NCI-H2107 (cell line): ENCODE results near the gene SCAMP4.

ENCODE experiments used
- DNase-seq: peaks from one replicate; lab custom pipeline; 2025; lab: John Stamatoyannopoulos, UW

The SCAMP4 gene

GRCh38 chr19:1905110-1905862 lies at the start of gene SCAMP4, which contains the start of gene ADAT3:
TSS of gene SCAMP4 (plus strand) at chr19:1905399. CDS start at chr19:1915020, 9,621 bp downstream.
TSS of gene ADAT3 (plus strand) at chr19:1905399. CDS start at chr19:1912048, 6,649 bp downstream.
- peak; percentile 96 for DNase-seq

- no peak for DNase-seq
Observed at GRCh38 chr19:1855828-1856255, 49.4 kb upstream of the SCAMP4 start.

- no peak for DNase-seq
Observed at GRCh38 chr19:1856345-1856697, 48.9 kb upstream of the SCAMP4 start.

GRCh38 chr19:1856698-1857603 lies 48.2 kb upstream of the SCAMP4 start:
- no peak for DNase-seq

GRCh38 chr19:1857648-1858326 lies 47.4 kb upstream of the SCAMP4 start:
- DNase-seq, result no peak

GRCh38 chr19:1858412-1859081 lies 46.7 kb upstream of the SCAMP4 start:
- DNase-seq, result no peak

- no peak for DNase-seq
Observed at GRCh38 chr19:1859331-1859781, 45.8 kb upstream of the SCAMP4 start.

GRCh38 chr19:1860042-1860775 lies 45.0 kb upstream of the SCAMP4 start:
- no peak for DNase-seq

- DNase-seq, result no peak
Observed at GRCh38 chr19:1860821-1861598, 44.2 kb upstream of the SCAMP4 start.

GRCh38 chr19:1861599-1862031 lies 43.6 kb upstream of the SCAMP4 start:
- no peak for DNase-seq

- DNase-seq, result no peak
Observed at GRCh38 chr19:1862068-1862423, 43.2 kb upstream of the SCAMP4 start.

- DNase-seq, result no peak
Observed at GRCh38 chr19:1862424-1863327, 42.5 kb upstream of the SCAMP4 start.

GRCh38 chr19:1863328-1863637 lies 41.9 kb upstream of the SCAMP4 start, which contains the start of gene KLF16:
TSS of gene KLF16 (minus strand) at chr19:1863579. CDS start at chr19:1863497, 82 bp downstream.
- no peak for DNase-seq

GRCh38 chr19:1863638-1864479 lies 41.3 kb upstream of the SCAMP4 start:
- peak; percentile 93 for DNase-seq

GRCh38 chr19:1864480-1865171 lies 40.6 kb upstream of the SCAMP4 start:
- DNase-seq, result no peak

- DNase-seq, result no peak
Observed at GRCh38 chr19:1865172-1866010, 39.8 kb upstream of the SCAMP4 start.
